DLD1 (cell line): ENCODE measurements around the gene PARD3B.

Experiments
- in situ Hi-C: cut with HindIII; loops from 2 replicates; pipeline ENCODE4 v1.10.0; 2017; ENCODE audit warnings: low sequenced_read_pairs

The PARD3B gene, protein sequence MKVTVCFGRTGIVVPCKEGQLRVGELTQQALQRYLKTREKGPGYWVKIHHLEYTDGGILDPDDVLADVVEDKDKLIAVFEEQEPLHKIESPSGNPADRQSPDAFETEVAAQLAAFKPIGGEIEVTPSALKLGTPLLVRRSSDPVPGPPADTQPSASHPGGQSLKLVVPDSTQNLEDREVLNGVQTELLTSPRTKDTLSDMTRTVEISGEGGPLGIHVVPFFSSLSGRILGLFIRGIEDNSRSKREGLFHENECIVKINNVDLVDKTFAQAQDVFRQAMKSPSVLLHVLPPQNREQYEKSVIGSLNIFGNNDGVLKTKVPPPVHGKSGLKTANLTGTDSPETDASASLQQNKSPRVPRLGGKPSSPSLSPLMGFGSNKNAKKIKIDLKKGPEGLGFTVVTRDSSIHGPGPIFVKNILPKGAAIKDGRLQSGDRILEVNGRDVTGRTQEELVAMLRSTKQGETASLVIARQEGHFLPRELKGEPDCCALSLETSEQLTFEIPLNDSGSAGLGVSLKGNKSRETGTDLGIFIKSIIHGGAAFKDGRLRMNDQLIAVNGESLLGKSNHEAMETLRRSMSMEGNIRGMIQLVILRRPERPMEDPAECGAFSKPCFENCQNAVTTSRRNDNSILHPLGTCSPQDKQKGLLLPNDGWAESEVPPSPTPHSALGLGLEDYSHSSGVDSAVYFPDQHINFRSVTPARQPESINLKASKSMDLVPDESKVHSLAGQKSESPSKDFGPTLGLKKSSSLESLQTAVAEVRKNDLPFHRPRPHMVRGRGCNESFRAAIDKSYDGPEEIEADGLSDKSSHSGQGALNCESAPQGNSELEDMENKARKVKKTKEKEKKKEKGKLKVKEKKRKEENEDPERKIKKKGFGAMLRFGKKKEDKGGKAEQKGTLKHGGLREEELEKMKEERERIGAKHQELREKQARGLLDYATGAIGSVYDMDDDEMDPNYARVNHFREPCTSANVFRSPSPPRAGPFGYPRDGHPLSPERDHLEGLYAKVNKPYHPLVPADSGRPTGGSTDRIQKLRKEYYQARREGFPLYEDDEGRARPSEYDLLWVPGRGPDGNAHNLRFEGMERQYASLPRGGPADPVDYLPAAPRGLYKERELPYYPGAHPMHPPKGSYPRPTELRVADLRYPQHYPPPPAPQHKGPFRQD (N-terminal part only)

DNA sequence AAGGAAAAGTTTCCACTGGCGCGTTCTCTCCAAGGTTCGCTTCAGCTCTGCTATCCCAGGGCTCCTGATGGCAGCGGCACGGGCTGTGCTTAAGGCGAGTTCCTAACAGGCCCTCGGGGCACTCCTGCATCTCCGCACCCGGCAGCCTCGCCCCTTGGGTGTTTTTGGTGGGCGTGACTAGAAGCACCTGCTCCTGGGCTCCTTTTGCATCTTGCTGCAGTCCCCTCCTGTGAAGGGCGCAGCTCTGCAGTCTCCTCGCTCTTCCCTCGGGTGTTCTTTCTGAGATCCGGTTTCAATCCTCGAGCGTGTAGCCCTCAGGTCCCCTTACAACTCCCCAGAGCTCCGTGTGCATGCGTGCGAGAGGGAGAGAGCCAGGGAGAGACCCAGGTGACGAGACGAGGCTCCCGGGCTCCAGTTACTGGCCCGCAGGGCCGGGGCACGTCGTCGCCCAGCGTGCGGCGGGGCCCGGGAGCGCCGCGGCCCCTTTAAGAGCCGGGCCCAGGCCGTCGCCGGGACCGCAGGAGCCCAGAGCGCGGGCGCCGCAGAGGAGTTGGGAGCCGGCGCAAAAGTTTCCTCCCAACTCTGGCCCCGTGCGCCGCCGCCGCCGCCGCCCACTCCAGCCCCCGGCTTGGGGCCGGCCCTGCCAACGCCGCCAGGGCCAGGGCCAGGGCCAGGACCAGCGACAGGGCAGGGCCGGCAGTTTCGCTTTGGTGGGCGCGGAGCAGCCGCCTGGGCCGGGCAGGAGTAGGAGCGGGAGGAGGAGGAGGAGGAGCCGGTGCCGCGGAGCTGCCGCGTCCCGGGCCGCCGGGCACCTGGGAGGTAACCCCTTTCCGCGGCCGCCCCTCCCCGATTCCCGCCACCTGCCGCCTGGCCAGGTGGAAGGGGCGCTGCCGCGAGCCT lies at the start of gene PARD3B:
Gene PARD3B, plus strand, starts transcription at position 515 of the 900 bp plus-strand sequence. CDS start 525 bp downstream, outside the sequence.
- in situ Hi-C loops, result no loop called here

DNA sequence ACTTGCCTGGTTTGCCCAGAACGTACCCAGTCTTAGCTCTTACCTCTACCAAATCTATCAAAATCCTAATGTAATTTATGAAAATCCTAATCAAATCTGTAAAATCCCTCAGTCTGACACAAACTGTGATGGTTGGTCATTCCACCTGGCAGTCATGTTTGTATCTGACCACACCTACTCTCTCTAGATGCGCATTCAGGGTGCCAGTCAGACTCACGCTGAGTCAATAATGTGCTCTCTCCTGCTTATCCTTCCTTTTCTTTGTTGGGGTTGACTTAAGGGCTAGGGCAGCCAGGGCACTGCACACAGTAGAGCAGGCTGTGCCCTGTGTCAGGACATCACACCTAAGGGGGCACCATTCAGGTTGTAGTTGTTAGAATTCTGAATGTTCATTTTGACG lies 48.5 kb upstream of the PARD3B start:
- in situ Hi-C loops, result no loop called here

- in situ Hi-C loops, result no loop called here
These were observed 47.4 kb upstream of the PARD3B start for GRCh38 chr2:204497855-204498254.

DNA sequence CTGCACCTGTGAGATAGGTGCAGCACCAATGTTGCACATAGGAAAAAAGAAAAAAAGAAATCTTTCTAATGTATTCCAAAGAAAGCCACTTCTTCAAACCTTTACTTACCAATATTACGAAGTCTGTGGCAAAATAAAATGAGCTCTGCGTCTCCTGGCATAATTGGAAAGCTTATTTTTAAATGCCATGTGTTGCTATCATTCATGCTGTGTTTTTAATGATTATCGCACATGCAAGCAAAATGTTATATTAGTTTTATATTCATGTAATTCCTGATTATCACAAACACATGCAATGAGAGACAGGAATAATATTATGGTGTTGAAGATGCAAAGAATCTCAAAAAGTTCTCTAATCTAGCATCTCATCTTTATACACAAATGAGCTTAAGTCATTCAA lies 47.0 kb upstream of the PARD3B start:
- in situ Hi-C loops, result no loop called here

GRCh38 chr2:204503869-204504268 lies 41.4 kb upstream of the PARD3B start:
- in situ Hi-C loops, result no loop called here

GRCh38 chr2:204504594-204504993 lies 40.7 kb upstream of the PARD3B start:
- in situ Hi-C loops, result no loop called here

DNA sequence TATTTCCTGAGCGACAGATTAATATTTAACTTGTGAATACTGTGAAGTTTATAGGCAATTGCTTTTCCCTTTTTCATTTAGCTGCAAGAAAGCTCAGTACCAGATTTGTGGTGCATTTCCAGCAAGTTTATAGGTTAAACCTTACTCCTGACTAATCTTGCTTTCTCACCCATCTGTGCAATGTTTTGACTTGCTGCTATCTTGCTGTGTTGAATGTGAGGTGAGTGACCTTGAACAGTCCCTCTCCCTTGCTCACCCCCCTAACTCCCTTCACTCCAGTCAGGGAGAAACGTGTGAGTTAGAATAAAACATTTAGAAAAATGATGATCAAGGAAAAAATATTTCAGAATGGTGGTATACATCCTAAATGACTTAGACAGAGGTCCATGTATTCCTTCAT lies 39.8 kb upstream of the PARD3B start:
- in situ Hi-C loops, result no loop called here

- in situ Hi-C loops, result no loop called here
These were observed 39.3 kb upstream of the PARD3B start for GRCh38 chr2:204505946-204506345.

DNA sequence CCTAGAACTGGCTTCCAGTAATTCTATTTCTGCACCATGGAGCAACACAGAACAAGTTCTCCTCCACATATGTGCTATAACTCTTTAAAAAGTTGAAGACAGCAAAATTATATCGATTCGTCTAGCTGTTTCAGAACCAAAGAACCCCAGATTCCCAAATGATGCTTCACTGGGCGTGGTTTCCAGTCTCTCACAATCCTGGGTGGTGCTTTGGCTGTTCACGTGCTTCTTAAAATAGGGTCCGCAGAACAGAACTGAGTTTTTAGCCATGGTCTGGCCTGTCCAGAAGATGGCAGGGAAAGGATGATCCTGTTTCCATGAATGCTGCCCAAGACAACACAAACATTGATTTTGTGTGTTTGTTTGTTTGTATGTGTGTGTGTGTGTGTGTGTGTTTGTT lies 37.6 kb upstream of the PARD3B start:
- in situ Hi-C loops, result no loop called here

GRCh38 chr2:204510709-204511420 lies 34.4 kb upstream of the PARD3B start:
- in situ Hi-C loops, result no loop called here

GRCh38 chr2:204514439-204514838 lies 30.8 kb upstream of the PARD3B start:
- in situ Hi-C loops, result no loop called here

- in situ Hi-C loops, result no loop called here
These were observed 29.9 kb upstream of the PARD3B start for GRCh38 chr2:204515416-204515815.

- in situ Hi-C loops, result no loop called here
These were observed 28.1 kb upstream of the PARD3B start for GRCh38 chr2:204517154-204517553.

DNA sequence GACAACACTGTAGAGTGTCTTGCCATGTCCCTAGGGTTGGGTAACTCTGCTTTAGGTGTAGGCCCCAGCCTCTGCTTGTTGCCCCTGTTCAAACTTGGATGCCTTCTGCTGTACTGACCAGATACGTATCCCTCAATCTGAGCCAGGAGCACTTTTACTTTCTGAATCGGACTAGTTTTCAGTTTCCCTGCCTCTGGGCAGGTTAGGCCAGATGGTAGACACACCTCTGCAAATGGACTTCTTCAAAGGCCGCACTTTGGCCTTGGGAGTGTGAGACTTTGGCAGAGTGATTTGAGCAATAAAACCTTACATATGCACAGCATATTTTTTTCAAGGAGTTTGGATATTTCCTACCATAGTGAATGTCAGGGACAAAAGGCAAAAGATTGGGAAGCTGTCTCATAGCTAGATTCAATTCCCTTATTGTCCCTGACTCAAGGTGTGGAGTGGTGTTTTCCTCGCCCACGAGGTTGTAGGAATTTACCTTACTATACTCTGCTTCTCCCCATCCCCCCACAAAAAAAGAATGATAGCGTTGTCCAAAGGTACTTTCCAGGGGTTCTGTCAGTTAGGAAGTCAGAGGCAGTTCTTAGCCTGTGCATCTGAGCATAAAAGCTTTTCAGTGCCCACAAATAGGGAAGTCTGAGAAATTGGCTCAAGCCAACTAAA lies 15.3 kb upstream of the PARD3B start:
- in situ Hi-C loops, result loop anchor here (5.0 kb wide), 2 partner anchors 53 to 88 kb away; no protein-coding TSS in a partner anchor

- in situ Hi-C loops, result loop anchor here (5.0 kb wide), 2 partner anchors 53 to 88 kb away; no protein-coding TSS in a partner anchor
These were observed 14.8 kb upstream of the PARD3B start for GRCh38 chr2:204530464-204530805.

DNA sequence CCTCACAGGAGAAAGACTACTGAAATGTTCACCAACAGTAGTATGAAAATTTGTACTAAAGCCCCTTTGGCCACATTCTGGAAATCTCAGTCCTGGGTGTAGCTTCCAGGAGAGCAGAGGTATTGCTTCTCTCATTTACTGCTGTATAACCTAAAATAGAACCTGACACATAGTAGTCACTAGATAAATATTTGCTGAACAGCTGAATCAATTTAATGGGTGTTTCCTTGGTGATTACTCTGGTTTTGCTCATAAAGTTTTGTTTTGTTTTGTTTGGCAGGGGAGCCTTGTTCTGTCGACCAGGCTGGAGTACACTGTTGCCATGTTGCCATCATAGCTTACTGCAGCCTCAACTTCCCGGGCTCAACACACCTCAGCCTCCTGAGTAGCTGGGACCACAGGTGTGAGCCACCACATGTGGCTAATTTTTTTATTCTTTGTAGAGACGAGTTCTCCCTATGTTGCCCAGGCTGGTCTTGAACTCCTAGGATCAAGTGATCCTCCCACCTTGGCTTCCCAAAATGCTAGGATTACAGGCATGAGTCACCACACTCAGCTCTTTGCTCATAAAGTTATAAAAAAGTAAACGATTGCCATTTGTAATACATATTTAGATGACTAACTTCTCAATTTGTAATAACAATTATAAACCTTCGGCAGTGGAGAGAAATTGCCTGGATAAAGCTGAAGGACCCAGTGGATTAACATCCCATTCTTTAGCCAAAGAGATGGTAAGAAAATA lies 11.5 kb upstream of the PARD3B start:
- in situ Hi-C loops, result loop anchor here (5.0 kb wide), 2 partner anchors 56 to 91 kb away; no protein-coding TSS in a partner anchor

GRCh38 chr2:204535356-204535755 lies 9.9 kb upstream of the PARD3B start:
- in situ Hi-C loops, result no loop called here

- in situ Hi-C loops, result no loop called here
These were observed 9.5 kb upstream of the PARD3B start for GRCh38 chr2:204535764-204536163.
